Breast epithelium (tissue), 3 donors: Measurements from ENCODE around the gene TOMT.

Experiments
- CTCF ChIP-seq, 3 donors: fragments of 450-650 bp; IDR thresholded peaks; one replicate each; pipeline ENCODE4 v1.5.1; 2016 to 2017; ENCODE audit warnings: antibody characterized with exemption in 3 of 3, mild to moderate bottlenecking in 3 of 3, moderate library complexity in 3 of 3
- POLR2A ChIP-seq: fragments of 450-650 bp; IDR thresholded peaks from one replicate; pipeline ENCODE4 v1.6.1; 2016; ENCODE audit warnings: antibody characterized with exemption, mild to moderate bottlenecking, moderate library complexity
- POLR2AphosphoS5 ChIP-seq, 3 donors: sonication (generic); formaldehyde crosslinking; IDR thresholded peaks; one replicate each; pipeline ENCODE4 v1.6.1; 2017; ENCODE audit warnings: antibody characterized with exemption in 3 of 3

- TF ChIP-seq CTCF (IDR thresholded peaks at IDR 0.05) = no peak
- TF ChIP-seq POLR2A = no peak
- TF ChIP-seq POLR2AphosphoS5 (IDR thresholded peaks at IDR 0.05) = no peak
These were observed 17.5 kb downstream of the TOMT start for GRCh38 chr11:72123117-72123653.
